Frontal cortex (tissue), 4 donors: ENCODE results near the gene ATP2A2. TPM values are rescaled to one million over a fixed set of nuclear protein-coding genes. Genes with fewer than 3 reads are reported as not detected.
"Not testable (repeated sequence)": the region's sequence is repeated elsewhere in the genome, so short reads cannot be mapped to it uniquely, and the experiment has no call there.

ENCODE experiments used
- DNase-seq, 2 donors: peaks; one replicate each; pipeline ENCODE4 v3.0.0; 2012; ENCODE audit warnings: low spot score in 2 of 2
- FAIRE-seq: peaks from 2 replicates; lab custom pipeline; 2012; peaks lifted over from hg19 to GRCh38; lab: Jason Lieb, UNC
- total RNA-seq: library from RNA; depleted of rRNA; stranded (reverse); fragments of >200 nt; gene quantifications from one replicate; pipeline ENCODE4 v1.2.3, GENCODE V29; 2014
- donor health status: control.
- donor health status: control.
- donor health status: control.

The ATP2A2 gene
- total RNA-seq, 1 donor from 2014 or later = 149 TPM

GRCh38 chr12:110338754-110339153 is 57.7 kb downstream of the ATP2A2 start:
- DNase-seq (no peak), FAIRE-seq (no peak)

GRCh38 chr12:110339184-110339952 is 58.3 kb downstream of the ATP2A2 start:
- DNase-seq (no peak), FAIRE-seq (no peak)

GRCh38 chr12:110340261-110340660 is 59.2 kb downstream of the ATP2A2 start:
- not testable (repeated sequence) for DNase-seq, FAIRE-seq

GRCh38 chr12:110340706-110341105 is 59.7 kb downstream of the ATP2A2 start:
- no peak for FAIRE-seq

GRCh38 chr12:110342157-110342556 is 61.1 kb downstream of the ATP2A2 start:
- FAIRE-seq (no peak), DNase-seq (no peak)

More at GRCh38 chr12:110340706-110341105, 59.7 kb downstream of the ATP2A2 start:
- no peak for DNase-seq

GRCh38 chr12:110343114-110343513 is 62.1 kb downstream of the ATP2A2 start:
- DNase-seq = no peak
- FAIRE-seq = no peak

- no peak for FAIRE-seq
- DNase-seq = no peak
Observed at GRCh38 chr12:110343736-110344555, 62.9 kb downstream of the ATP2A2 start.

- FAIRE-seq (no peak), DNase-seq (no peak)
Observed at GRCh38 chr12:110344657-110345056, 63.6 kb downstream of the ATP2A2 start.

- no peak for FAIRE-seq
- DNase-seq = no peak
Observed at GRCh38 chr12:110345176-110345661, 64.2 kb downstream of the ATP2A2 start.

GRCh38 chr12:110345963-110346362 is 64.9 kb downstream of the ATP2A2 start:
- DNase-seq (no peak), FAIRE-seq (no peak)

GRCh38 chr12:110347767-110348166 is 66.7 kb downstream of the ATP2A2 start:
- no peak for FAIRE-seq
- no peak for DNase-seq

- FAIRE-seq (no peak), DNase-seq (no peak)
Observed at GRCh38 chr12:110348431-110349059, 67.5 kb downstream of the ATP2A2 start.

- DNase-seq (no peak), FAIRE-seq (no peak)
Observed at GRCh38 chr12:110349096-110349495, 68.0 kb downstream of the ATP2A2 start.

- no peak for FAIRE-seq
- DNase-seq = no peak
Observed at GRCh38 chr12:110349514-110350151, 68.6 kb downstream of the ATP2A2 start.

- FAIRE-seq (no peak), DNase-seq (no peak)
Observed at GRCh38 chr12:110351119-110351518, 70.1 kb downstream of the ATP2A2 start.

- FAIRE-seq = no peak
- no peak for DNase-seq
Observed at GRCh38 chr12:110352401-110352800, 71.4 kb downstream of the ATP2A2 start.

GRCh38 chr12:110353211-110353965 is 72.3 kb downstream of the ATP2A2 start:
- no peak for FAIRE-seq
- DNase-seq = no peak

GRCh38 chr12:110354172-110354780 is 73.2 kb downstream of the ATP2A2 start:
- FAIRE-seq = no peak
- no peak for DNase-seq

- FAIRE-seq (no peak), DNase-seq (no peak)
Observed at GRCh38 chr12:110355073-110355472, 74.0 kb downstream of the ATP2A2 start.
